ENCODE data around the gene SCUBE2.

DNA sequence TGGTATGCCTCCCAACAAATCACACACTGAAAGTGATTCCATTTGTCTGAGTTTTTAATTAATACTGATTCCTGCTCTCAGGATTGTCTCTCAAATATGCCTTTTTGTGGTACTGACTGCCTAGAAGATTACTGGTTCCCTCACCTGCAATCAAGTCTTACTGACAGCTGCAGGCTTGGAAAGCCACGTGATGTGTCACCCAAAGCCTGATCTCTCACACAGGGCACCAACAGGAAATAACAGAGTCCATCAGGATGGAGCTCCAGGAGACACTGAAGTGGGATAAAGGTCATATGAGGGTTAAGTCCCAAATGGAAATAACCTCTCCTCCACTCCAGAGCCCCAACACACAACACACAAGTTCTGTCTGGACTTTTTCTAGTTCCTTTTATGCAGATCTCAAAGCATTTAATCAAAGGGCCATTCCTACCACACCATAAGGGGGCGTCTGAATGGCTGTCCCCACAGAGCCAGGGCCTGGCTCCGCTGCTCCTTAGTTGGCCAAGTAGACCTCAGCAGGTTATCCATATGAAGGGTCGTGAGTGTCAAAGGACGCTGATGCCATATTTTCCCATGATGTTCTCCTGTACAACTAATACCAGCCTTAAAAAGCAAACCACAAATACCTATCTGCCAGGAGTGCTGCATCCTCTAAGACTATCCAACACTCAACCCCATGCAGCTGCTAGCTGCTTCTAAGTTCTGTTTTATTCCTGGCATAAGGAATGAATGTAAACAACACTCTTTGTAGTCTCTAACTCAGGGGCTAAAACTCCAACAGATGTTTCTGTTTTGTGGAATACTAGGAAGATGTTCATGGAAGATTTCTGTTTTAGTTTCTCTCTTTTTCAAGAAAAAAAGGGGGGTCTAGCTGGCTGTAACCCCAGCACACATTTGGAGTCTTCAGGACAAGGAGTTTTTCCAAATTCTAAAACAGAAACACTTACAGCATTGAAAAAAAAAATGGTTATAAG lies 13.0 kb downstream of the SCUBE2 start:
- TF ChIP-seq POLR2A (IDR thresholded peaks at IDR 0.05; ENCODE audit: low read depth, low read length) (no peak), GATA2 (IDR thresholded peaks at IDR 0.05; ENCODE audit: insufficient read depth, insufficient read length, low read depth, low read length) (no peak), EZH2 (IDR thresholded peaks at IDR 0.05; ENCODE audit: borderline replicate concordance, low read depth, low read length, severe bottlenecking) (no peak), POLR2AphosphoS5 (IDR thresholded peaks at IDR 0.05; ENCODE audit: insufficient read depth, low read depth, low read length) (no peak), FOS (IDR thresholded peaks at IDR 0.05; ENCODE audit: borderline replicate concordance, insufficient read depth, low read length) (no peak)
- TF ChIP-seq, protein P1, sequence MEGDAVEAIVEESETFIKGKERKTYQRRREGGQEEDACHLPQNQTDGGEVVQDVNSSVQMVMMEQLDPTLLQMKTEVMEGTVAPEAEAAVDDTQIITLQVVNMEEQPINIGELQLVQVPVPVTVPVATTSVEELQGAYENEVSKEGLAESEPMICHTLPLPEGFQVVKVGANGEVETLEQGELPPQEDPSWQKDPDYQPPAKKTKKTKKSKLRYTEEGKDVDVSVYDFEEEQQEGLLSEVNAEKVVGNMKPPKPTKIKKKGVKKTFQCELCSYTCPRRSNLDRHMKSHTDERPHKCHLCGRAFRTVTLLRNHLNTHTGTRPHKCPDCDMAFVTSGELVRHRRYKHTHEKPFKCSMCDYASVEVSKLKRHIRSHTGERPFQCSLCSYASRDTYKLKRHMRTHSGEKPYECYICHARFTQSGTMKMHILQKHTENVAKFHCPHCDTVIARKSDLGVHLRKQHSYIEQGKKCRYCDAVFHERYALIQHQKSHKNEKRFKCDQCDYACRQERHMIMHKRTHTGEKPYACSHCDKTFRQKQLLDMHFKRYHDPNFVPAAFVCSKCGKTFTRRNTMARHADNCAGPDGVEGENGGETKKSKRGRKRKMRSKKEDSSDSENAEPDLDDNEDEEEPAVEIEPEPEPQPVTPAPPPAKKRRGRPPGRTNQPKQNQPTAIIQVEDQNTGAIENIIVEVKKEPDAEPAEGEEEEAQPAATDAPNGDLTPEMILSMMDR (IDR thresholded peaks at IDR 0.05; ENCODE audit: extremely low read depth in 1 of 2, insufficient read depth in 1 of 2, low read depth in 1 of 2, low read length in 2 of 2) = no peak
- TF ChIP-seq, protein P2, sequence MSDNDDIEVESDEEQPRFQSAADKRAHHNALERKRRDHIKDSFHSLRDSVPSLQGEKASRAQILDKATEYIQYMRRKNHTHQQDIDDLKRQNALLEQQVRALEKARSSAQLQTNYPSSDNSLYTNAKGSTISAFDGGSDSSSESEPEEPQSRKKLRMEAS (IDR thresholded peaks at IDR 0.05; ENCODE audit: insufficient read depth, insufficient read length) = no peak
